ENCODE measurements around the gene WDR1.
A peak's percentile ranks its signal among the peaks of the same experiment; 100 is the strongest.

WDR1 gene

GRCh38 chr4:10116569-10117358 lies at the start of gene WDR1:
Gene WDR1, minus strand, starts transcription at chr4:10116799. Its CDS starts 133 bp downstream, at chr4:10116666.
- H3K27ac ChIP-seq (ENCODE audit: low read length) = peak within 1 kb of the TSS; percentile 99
- peaks cover 37% of the 10 kb centered on the region for H3K4me1 ChIP-seq (ENCODE audit: insufficient read depth, low read length)
- peak within 1 kb of the TSS; percentile 100 for H3K9ac ChIP-seq (ENCODE audit: low read depth, low read length)
- no peaks in the 10 kb centered on the region for H3K9me3 ChIP-seq (ENCODE audit: insufficient read depth, low read depth, low read length)
- peak within 1 kb of the TSS; percentile 97 for H3K4me3 ChIP-seq (ENCODE audit: low read length)
- H3K27me3 ChIP-seq (ENCODE audit: insufficient read depth, low read length) = no peaks in the 10 kb centered on the region
- H3K36me3 ChIP-seq (ENCODE audit: insufficient read depth, low read depth, low read length) = peaks cover 41% of the 10 kb centered on the region

GRCh38 chr4:10164877-10165283 lies 48.3 kb upstream of the WDR1 start:
- H3K9me3 ChIP-seq (ENCODE audit: insufficient read depth, low read depth, low read length) = no peaks in the 10 kb centered on the region
- no peak overlapping the region for H3K9ac ChIP-seq (ENCODE audit: low read depth, low read length)
- H3K4me3 ChIP-seq (ENCODE audit: low read length) = no peak overlapping the region
- H3K36me3 ChIP-seq (ENCODE audit: insufficient read depth, low read depth, low read length) = no peaks in the 10 kb centered on the region
- no peaks in the 10 kb centered on the region for H3K27me3 ChIP-seq (ENCODE audit: insufficient read depth, low read length)
- no peak overlapping the region for H3K27ac ChIP-seq (ENCODE audit: low read length)
- no peaks in the 10 kb centered on the region for H3K4me1 ChIP-seq (ENCODE audit: insufficient read depth, low read length)

- Histone ChIP-seq H3K9ac (ENCODE audit: low read depth, low read length) (no peak overlapping the region), H3K36me3 (ENCODE audit: insufficient read depth, low read depth, low read length) (no peaks in the 10 kb centered on the region), H3K9me3 (ENCODE audit: insufficient read depth, low read depth, low read length) (no peaks in the 10 kb centered on the region), H3K27me3 (ENCODE audit: insufficient read depth, low read length) (no peaks in the 10 kb centered on the region), H3K27ac (ENCODE audit: low read length) (no peak overlapping the region), H3K4me3 (ENCODE audit: low read length) (no peak overlapping the region), H3K4me1 (ENCODE audit: insufficient read depth, low read length) (no peaks in the 10 kb centered on the region)
Observed at GRCh38 chr4:10163296-10163695, 46.7 kb upstream of the WDR1 start.

- Histone ChIP-seq H3K36me3 (ENCODE audit: insufficient read depth, low read depth, low read length) (no peaks in the 10 kb centered on the region), H3K9ac (ENCODE audit: low read depth, low read length) (no peak overlapping the region), H3K4me1 (ENCODE audit: insufficient read depth, low read length) (no peaks in the 10 kb centered on the region), H3K9me3 (ENCODE audit: insufficient read depth, low read depth, low read length) (no peaks in the 10 kb centered on the region), H3K27ac (ENCODE audit: low read length) (no peak overlapping the region), H3K4me3 (ENCODE audit: low read length) (no peak overlapping the region), H3K27me3 (ENCODE audit: insufficient read depth, low read length) (no peaks in the 10 kb centered on the region)
Observed at GRCh38 chr4:10162341-10163000, 45.9 kb upstream of the WDR1 start.

GRCh38 chr4:10161840-10162239 lies 45.2 kb upstream of the WDR1 start:
- Histone ChIP-seq H3K4me3 (ENCODE audit: low read length) (no peak overlapping the region), H3K9me3 (ENCODE audit: insufficient read depth, low read depth, low read length) (no peaks in the 10 kb centered on the region), H3K27ac (ENCODE audit: low read length) (no peak overlapping the region), H3K36me3 (ENCODE audit: insufficient read depth, low read depth, low read length) (no peaks in the 10 kb centered on the region), H3K4me1 (ENCODE audit: insufficient read depth, low read length) (no peaks in the 10 kb centered on the region), H3K27me3 (ENCODE audit: insufficient read depth, low read length) (no peaks in the 10 kb centered on the region), H3K9ac (ENCODE audit: low read depth, low read length) (no peak overlapping the region)

- H3K27me3 ChIP-seq (ENCODE audit: insufficient read depth, low read length) = no peaks in the 10 kb centered on the region
- no peak overlapping the region for H3K27ac ChIP-seq (ENCODE audit: low read length)
- no peak overlapping the region for H3K9ac ChIP-seq (ENCODE audit: low read depth, low read length)
- H3K4me1 ChIP-seq (ENCODE audit: insufficient read depth, low read length) = no peaks in the 10 kb centered on the region
- H3K9me3 ChIP-seq (ENCODE audit: insufficient read depth, low read depth, low read length) = no peaks in the 10 kb centered on the region
- H3K4me3 ChIP-seq (ENCODE audit: low read length) = no peak overlapping the region
- no peaks in the 10 kb centered on the region for H3K36me3 ChIP-seq (ENCODE audit: insufficient read depth, low read depth, low read length)
Observed at GRCh38 chr4:10161146-10161545, 44.5 kb upstream of the WDR1 start.

- no peak overlapping the region for H3K27ac ChIP-seq (ENCODE audit: low read length)
- no peaks in the 10 kb centered on the region for H3K4me1 ChIP-seq (ENCODE audit: insufficient read depth, low read length)
- H3K36me3 ChIP-seq (ENCODE audit: insufficient read depth, low read depth, low read length) = no peaks in the 10 kb centered on the region
- no peak overlapping the region for H3K4me3 ChIP-seq (ENCODE audit: low read length)
- no peaks in the 10 kb centered on the region for H3K27me3 ChIP-seq (ENCODE audit: insufficient read depth, low read length)
- H3K9me3 ChIP-seq (ENCODE audit: insufficient read depth, low read depth, low read length) = no peaks in the 10 kb centered on the region
- H3K9ac ChIP-seq (ENCODE audit: low read depth, low read length) = no peak overlapping the region
Observed at GRCh38 chr4:10160281-10160856, 43.8 kb upstream of the WDR1 start.

GRCh38 chr4:10159671-10160070 lies 43.1 kb upstream of the WDR1 start:
- no peaks in the 10 kb centered on the region for H3K4me1 ChIP-seq (ENCODE audit: insufficient read depth, low read length)
- no peaks in the 10 kb centered on the region for H3K27me3 ChIP-seq (ENCODE audit: insufficient read depth, low read length)
- no peak overlapping the region for H3K4me3 ChIP-seq (ENCODE audit: low read length)
- H3K9me3 ChIP-seq (ENCODE audit: insufficient read depth, low read depth, low read length) = no peaks in the 10 kb centered on the region
- H3K9ac ChIP-seq (ENCODE audit: low read depth, low read length) = no peak overlapping the region
- no peak overlapping the region for H3K27ac ChIP-seq (ENCODE audit: low read length)
- H3K36me3 ChIP-seq (ENCODE audit: insufficient read depth, low read depth, low read length) = no peaks in the 10 kb centered on the region

- H3K4me3 ChIP-seq (ENCODE audit: low read length) = no peak overlapping the region
Observed at GRCh38 chr4:10158333-10158942, 41.8 kb upstream of the WDR1 start.

GRCh38 chr4:10157478-10158332 lies 41.1 kb upstream of the WDR1 start:
- 0 out of 2 replicates have a peak overlapping the region, but pooled peaks have one; percentile 38 for H3K4me3 ChIP-seq (ENCODE audit: low read length)
- no peaks in the 10 kb centered on the region for H3K9me3 ChIP-seq (ENCODE audit: insufficient read depth, low read depth, low read length)
- no peak overlapping the region for H3K27ac ChIP-seq (ENCODE audit: low read length)
- no peaks in the 10 kb centered on the region for H3K27me3 ChIP-seq (ENCODE audit: insufficient read depth, low read length)
- H3K36me3 ChIP-seq (ENCODE audit: insufficient read depth, low read depth, low read length) = no peaks in the 10 kb centered on the region
- H3K4me1 ChIP-seq (ENCODE audit: insufficient read depth, low read length) = no peaks in the 10 kb centered on the region
- H3K9ac ChIP-seq (ENCODE audit: low read depth, low read length) = no peak overlapping the region

More at GRCh38 chr4:10158333-10158942, 41.8 kb upstream of the WDR1 start:
- Histone ChIP-seq H3K9me3 (ENCODE audit: insufficient read depth, low read depth, low read length) (no peaks in the 10 kb centered on the region), H3K9ac (ENCODE audit: low read depth, low read length) (no peak overlapping the region), H3K4me1 (ENCODE audit: insufficient read depth, low read length) (no peaks in the 10 kb centered on the region), H3K36me3 (ENCODE audit: insufficient read depth, low read depth, low read length) (no peaks in the 10 kb centered on the region), H3K27me3 (ENCODE audit: insufficient read depth, low read length) (no peaks in the 10 kb centered on the region), H3K27ac (ENCODE audit: low read length) (no peak overlapping the region)

- Histone ChIP-seq H3K36me3 (ENCODE audit: insufficient read depth, low read depth, low read length) (no peaks in the 10 kb centered on the region), H3K4me1 (ENCODE audit: insufficient read depth, low read length) (no peaks in the 10 kb centered on the region), H3K9ac (ENCODE audit: low read depth, low read length) (no peak overlapping the region), H3K27me3 (ENCODE audit: insufficient read depth, low read length) (no peaks in the 10 kb centered on the region; the same call in 1 of the 2 replicates), H3K9me3 (ENCODE audit: insufficient read depth, low read depth, low read length) (no peaks in the 10 kb centered on the region), H3K4me3 (ENCODE audit: low read length) (no peak overlapping the region), H3K27ac (ENCODE audit: low read length) (no peak overlapping the region)
Observed at GRCh38 chr4:10154241-10154640, 37.6 kb upstream of the WDR1 start.

All from iPS-20b (cell line).